MCF 10A (cell line): ENCODE data around the gene CETN1. TPM values are rescaled to one million over a fixed set of nuclear protein-coding genes. Genes with fewer than 3 reads are reported as not detected.

Source experiments
- BruUV-seq: library from RNA; stranded (reverse); fragments of 400-500 nt; replicated peaks from 2 replicates; lab custom pipeline; 2021; lab: Mats Ljungman, UMichigan
- CTCF ChIA-PET: fragments of 300-600 bp; sonication (Branson Sonifier 250); formaldehyde crosslinking; extraction: SDS; loops from one replicate; lab custom pipeline; 2021; ENCODE audit warnings: antibody characterized with exemption, inconsistent platforms; lab: Yijun Ruan, JAX
- POLR2A ChIA-PET: fragments of 300-600, 350-650 bp; sonication (Branson Sonifier 250); formaldehyde crosslinking; extraction: SDS; loops from one replicate; lab custom pipeline; 2020; ENCODE audit warnings: antibody characterized with exemption, inconsistent platforms; lab: Yijun Ruan, JAX
- DNase-seq: peaks from one replicate; pipeline ENCODE4 v3.0.0-alpha.2; 2018; ENCODE audit not compliant: unreplicated experiment
- H3K27ac Mint-ChIP-seq: one replicate; pipeline ENCODE4 v1.8.0; 2022; ENCODE audit warnings: mild to moderate bottlenecking, low read depth, mixed read lengths; ENCODE audit not compliant: unreplicated experiment
- H3K27me3 Mint-ChIP-seq: one replicate; pipeline ENCODE4 v1.8.0; 2022; ENCODE audit warnings: mixed read lengths; ENCODE audit not compliant: insufficient read depth, unreplicated experiment
- H3K36me3 Mint-ChIP-seq: one replicate; pipeline ENCODE4 v1.8.0; 2022; ENCODE audit warnings: mild to moderate bottlenecking, moderate library complexity, mixed read lengths; ENCODE audit not compliant: insufficient read depth, unreplicated experiment
- H3K4me1 Mint-ChIP-seq: one replicate; pipeline ENCODE4 v1.8.0; 2022; ENCODE audit warnings: mixed read lengths; ENCODE audit not compliant: insufficient read depth, unreplicated experiment
- H3K4me3 Mint-ChIP-seq: one replicate; pipeline ENCODE4 v1.8.0; 2022; ENCODE audit warnings: mild to moderate bottlenecking, moderate library complexity, mixed read lengths; ENCODE audit not compliant: unreplicated experiment
- H3K9me3 Mint-ChIP-seq: one replicate; pipeline ENCODE4 v1.8.0; 2022; ENCODE audit warnings: mixed read lengths; ENCODE audit not compliant: unreplicated experiment
- intact Hi-C: fragments of 100-400 bp; cut with micrococcal nuclease; formaldehyde crosslinking; loops from 2 replicates; pipeline ENCODE4 v1.14.1; 2022
- total RNA-seq: library from RNA; stranded (reverse); gene quantifications from 2 replicates; pipeline ENCODE4 v1.2.3, GENCODE V29; 2022
- TF ChIP-seq, protein P1 (sequence below): fragments of 200-600 bp; IDR thresholded peaks from one replicate; pipeline ENCODE4 v1.8.0; 2022; ENCODE audit warnings: antibody characterized with exemption, mild to moderate bottlenecking; ENCODE audit not compliant: unreplicated experiment

CETN1 gene
- total RNA-seq, 1 experiment from 2014 or later = not detected

DNA sequence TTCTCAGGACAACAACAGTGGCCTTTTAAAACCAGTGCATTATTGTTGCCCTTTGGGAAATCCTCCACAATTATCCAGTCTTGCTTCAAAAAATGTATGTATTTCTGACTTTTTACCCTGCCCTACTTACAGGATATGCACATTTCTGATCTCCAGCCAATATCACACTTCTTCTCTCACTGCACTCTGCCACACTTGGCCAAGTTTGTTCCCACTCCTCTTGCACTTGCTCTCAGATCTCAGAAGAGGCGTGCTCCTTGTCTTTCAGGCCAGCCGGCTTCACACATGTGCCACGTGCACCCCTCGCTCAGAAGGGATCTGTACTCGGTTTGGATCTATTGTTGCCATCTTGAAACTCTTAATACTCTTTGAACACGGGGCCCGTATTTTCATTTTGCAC lies 32.0 kb downstream of the CETN1 start:
- peaks cover 10% of the 10 kb centered on the region for H3K4me1 Mint-ChIP-seq
- H3K27ac Mint-ChIP-seq = no peak overlapping the region
- CTCF ChIA-PET = interaction anchor here (1.3 kb wide), 1 partner anchor 18 kb away, joined by 3 read pairs; no protein-coding TSS in a partner anchor
- no peaks in the 10 kb centered on the region for H3K9me3 Mint-ChIP-seq
- H3K36me3 Mint-ChIP-seq = no peaks in the 10 kb centered on the region
- no TSS peak for BruUV-seq
- intact Hi-C loops = no loop called here
- DNase-seq = no peak
- H3K27me3 Mint-ChIP-seq = no peaks in the 10 kb centered on the region
- H3K4me3 Mint-ChIP-seq = no peak overlapping the region
- TF ChIP-seq, protein P1, sequence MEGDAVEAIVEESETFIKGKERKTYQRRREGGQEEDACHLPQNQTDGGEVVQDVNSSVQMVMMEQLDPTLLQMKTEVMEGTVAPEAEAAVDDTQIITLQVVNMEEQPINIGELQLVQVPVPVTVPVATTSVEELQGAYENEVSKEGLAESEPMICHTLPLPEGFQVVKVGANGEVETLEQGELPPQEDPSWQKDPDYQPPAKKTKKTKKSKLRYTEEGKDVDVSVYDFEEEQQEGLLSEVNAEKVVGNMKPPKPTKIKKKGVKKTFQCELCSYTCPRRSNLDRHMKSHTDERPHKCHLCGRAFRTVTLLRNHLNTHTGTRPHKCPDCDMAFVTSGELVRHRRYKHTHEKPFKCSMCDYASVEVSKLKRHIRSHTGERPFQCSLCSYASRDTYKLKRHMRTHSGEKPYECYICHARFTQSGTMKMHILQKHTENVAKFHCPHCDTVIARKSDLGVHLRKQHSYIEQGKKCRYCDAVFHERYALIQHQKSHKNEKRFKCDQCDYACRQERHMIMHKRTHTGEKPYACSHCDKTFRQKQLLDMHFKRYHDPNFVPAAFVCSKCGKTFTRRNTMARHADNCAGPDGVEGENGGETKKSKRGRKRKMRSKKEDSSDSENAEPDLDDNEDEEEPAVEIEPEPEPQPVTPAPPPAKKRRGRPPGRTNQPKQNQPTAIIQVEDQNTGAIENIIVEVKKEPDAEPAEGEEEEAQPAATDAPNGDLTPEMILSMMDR = no peak
- POLR2A ChIA-PET = no interaction called here

DNA sequence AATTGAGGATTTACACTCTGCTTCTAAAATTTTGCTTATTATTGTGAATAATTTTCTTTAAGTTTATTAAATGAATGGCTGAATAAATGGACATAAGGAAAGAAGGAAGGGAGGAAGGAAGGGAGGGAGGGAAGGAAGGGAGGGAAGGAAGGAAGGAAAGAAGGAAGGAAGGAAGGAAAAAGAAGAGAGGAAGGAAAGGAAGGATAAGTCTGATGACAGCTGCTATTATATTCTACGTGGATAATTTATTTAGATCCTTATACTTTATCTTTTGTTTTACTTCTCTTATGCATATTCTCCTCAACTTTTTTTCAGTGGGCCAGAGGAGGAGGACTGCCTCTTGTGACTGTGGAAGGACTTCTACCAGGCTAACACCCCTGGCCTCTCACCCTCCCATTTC lies 34.0 kb downstream of the CETN1 start:
- intact Hi-C loops = no loop called here
- ChIA-PET POLR2A (interaction anchor here (1.3 to 2.0 kb wide), 2 partner anchors 15 to 346 kb away, joined by 4 to 9 read pairs; partner anchors contain the start of gene THOC1), CTCF (interaction anchor here (0.5 to 6.6 kb wide), 5 partner anchors 11 to 326 kb away, joined by 6 to 45 read pairs (median 15); no protein-coding TSS in a partner anchor)
- H3K36me3 Mint-ChIP-seq = no peaks in the 10 kb centered on the region
- no peak overlapping the region for H3K27ac Mint-ChIP-seq
- no TSS peak for BruUV-seq
- no peaks in the 10 kb centered on the region for H3K9me3 Mint-ChIP-seq
- TF ChIP-seq, protein P1 = no peak
- H3K4me3 Mint-ChIP-seq = no peak overlapping the region
- peaks cover 12% of the 10 kb centered on the region for H3K27me3 Mint-ChIP-seq
- DNase-seq = no peak
- H3K4me1 Mint-ChIP-seq = peaks cover 10% of the 10 kb centered on the region

DNA sequence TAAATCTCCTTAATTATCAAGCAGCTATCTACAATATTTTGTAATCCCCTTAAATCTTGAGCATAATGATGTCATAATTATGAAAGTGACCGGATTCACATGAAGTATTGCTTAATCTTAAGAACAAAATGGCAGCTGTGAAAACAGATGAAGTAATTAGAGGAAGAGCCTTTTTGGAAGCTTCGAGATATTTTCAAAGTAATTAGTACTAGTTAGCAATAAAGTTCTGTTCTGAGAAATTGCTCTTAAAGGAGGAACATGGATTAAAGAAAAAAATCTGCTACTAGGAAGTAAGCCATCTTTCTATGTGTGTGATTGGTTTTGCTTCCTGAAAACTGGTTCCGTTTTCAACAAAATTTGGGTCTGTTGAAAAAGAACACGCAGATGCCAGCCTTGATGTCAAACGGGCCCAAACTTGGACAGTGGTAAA lies 34.9 kb downstream of the CETN1 start:
- peaks cover 21% of the 10 kb centered on the region for H3K27me3 Mint-ChIP-seq
- TF ChIP-seq, protein P1 = no peak
- no peak overlapping the region for H3K4me3 Mint-ChIP-seq
- peaks cover 10% of the 10 kb centered on the region for H3K4me1 Mint-ChIP-seq
- intact Hi-C loops = no loop called here
- no TSS peak for BruUV-seq
- H3K9me3 Mint-ChIP-seq = no peaks in the 10 kb centered on the region
- ChIA-PET CTCF (interaction anchor here (0.6 to 6.6 kb wide), 21 partner anchors 8 to 429 kb away, joined by 3 to 45 read pairs (median 6); partner anchors contain the start of genes CLUL1 and THOC1), POLR2A (interaction anchor here (0.8 to 2.0 kb wide), 4 partner anchors 11 to 347 kb away, joined by 4 to 9 read pairs (median 4); partner anchors contain the start of gene THOC1)
- DNase-seq = no peak
- H3K27ac Mint-ChIP-seq = no peak overlapping the region
- H3K36me3 Mint-ChIP-seq = no peaks in the 10 kb centered on the region

DNA sequence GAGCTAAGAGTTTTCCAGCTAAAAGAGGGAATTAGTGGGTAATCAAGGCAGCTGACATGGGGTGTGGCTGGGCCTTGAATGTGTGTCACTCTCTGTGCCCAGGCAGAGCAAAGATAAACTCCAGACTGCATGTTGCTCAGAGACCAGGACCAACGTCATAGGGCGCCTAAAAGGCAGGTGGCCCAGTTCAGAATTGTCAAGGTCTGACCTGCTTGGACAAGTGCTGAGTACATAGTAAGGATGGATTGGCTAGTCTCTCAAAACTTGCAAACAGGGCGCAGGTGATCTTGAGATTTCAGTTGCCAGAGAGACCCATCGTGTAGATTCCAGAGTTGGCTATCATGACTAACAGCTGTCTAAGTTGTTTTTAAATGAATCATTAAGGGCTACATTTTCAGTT lies 35.6 kb downstream of the CETN1 start:
- no TSS peak for BruUV-seq
- Mint-ChIP-seq H3K4me3 (no peak overlapping the region), H3K9me3 (no peaks in the 10 kb centered on the region), H3K27me3 (peaks cover 22% of the 10 kb centered on the region), H3K4me1 (peaks cover 10% of the 10 kb centered on the region), H3K36me3 (no peaks in the 10 kb centered on the region), H3K27ac (no peak overlapping the region)
- no peak for DNase-seq
- intact Hi-C loops = loop anchor here (1.0 kb wide), 3 partner anchors 18 to 329 kb away; no protein-coding TSS in a partner anchor
- ChIA-PET CTCF (interaction anchor here (0.6 to 6.6 kb wide), 25 partner anchors 8 to 430 kb away, joined by 3 to 45 read pairs (median 5); partner anchors contain the start of genes CLUL1 and THOC1), POLR2A (interaction anchor here (0.6 to 2.0 kb wide), 3 partner anchors 11 to 347 kb away, joined by 3 to 9 read pairs (median 5); partner anchors contain the start of gene THOC1)
- TF ChIP-seq, protein P1 = no peak
